K562 (cell line): ENCODE data around the gene SOX2.

Experiments
- ARNT ChIP-seq, 2 experiments: fragments of 450-650 bp; IDR thresholded peaks; 2 replicates each; pipeline ENCODE4 v1.6.1; 2016; ENCODE audit warnings: mild to moderate bottlenecking in 1 of 2
- FOXM1 ChIP-seq, 2 experiments: fragments of 450-650 bp in 1 of 2; sonication (generic) in 1 of 2; formaldehyde crosslinking in 1 of 2; IDR thresholded peaks; 2 replicates each; pipeline versions ENCODE4 v1.6.1 to v1.9.0; 2017 to 2022; ENCODE audit warnings: low read depth in 2 of 2, mild to moderate bottlenecking in 2 of 2, missing genetic modification reagents in 1 of 2, moderate library complexity in 1 of 2
- NFRKB ChIP-seq: fragments of 450-650 bp; IDR thresholded peaks from 2 replicates; pipeline ENCODE4 v1.6.1; 2016; ENCODE audit warnings: low read depth
- NR2C2 ChIP-seq, 2 experiments: fragments of 200-800 bp in 1 of 2; sonication (Bioruptor generic) in 1 of 2; sonication (generic) in 1 of 2; formaldehyde crosslinking in 1 of 2; IDR thresholded peaks; 2 replicates each; pipeline versions ENCODE4 v1.6.1 to v1.8.0; 2016 to 2022; ENCODE audit warnings: mild to moderate bottlenecking in 1 of 2, missing compliant biosample characterization in 1 of 2, missing genetic modification characterization in 1 of 2, missing genetic modification reagents in 1 of 2
- SETDB1 ChIP-seq: IDR thresholded peaks from one replicate; pipeline ENCODE4 v1.6.1; 2012; ENCODE audit warnings: low read length, control low read depth, inconsistent platforms
- SP1 ChIP-seq: sonication (generic); formaldehyde crosslinking; IDR thresholded peaks from 2 replicates; pipeline ENCODE4 v1.8.1; 2022; ENCODE audit warnings: mild to moderate bottlenecking, missing genetic modification reagents
- SPI1 ChIP-seq: IDR thresholded peaks from 2 replicates; pipeline ENCODE4 v1.6.1; 2011; ENCODE audit warnings: low read depth, low read length, control low read depth, borderline replicate concordance
- YY1 ChIP-seq, 3 experiments: IDR thresholded peaks; 2 replicates each; pipeline ENCODE4 v1.6.1; 2011; ENCODE audit warnings: low read length in 2 of 3, mild to moderate bottlenecking in 2 of 3, moderate library complexity in 2 of 3, borderline replicate concordance in 1 of 3, control low read depth in 1 of 3, low read depth in 1 of 3; ENCODE audit not compliant: insufficient read depth in 3 of 3, insufficient replicate concordance in 2 of 3, control insufficient read depth in 1 of 3, insufficient read length in 1 of 3; ENCODE audit errors: extremely low read depth in 1 of 3
- ZNF354B ChIP-seq: fragments of 250-450 bp; sonication (Bioruptor Pico); IDR thresholded peaks from 2 replicates; pipeline ENCODE4 v1.4.0; 2020
- TF ChIP-seq, protein P1 (sequence below): sonication (generic); formaldehyde crosslinking; IDR thresholded peaks from 2 replicates; pipeline ENCODE4 v1.8.1; 2022; ENCODE audit warnings: missing genetic modification reagents
- TF ChIP-seq, protein P2 (sequence below): fragments of 450-650 bp; conservative IDR thresholded peaks from 2 replicates; pipeline ENCODE4 v1.6.1; 2016; ENCODE audit warnings: missing genetic modification characterization, low read depth, mild to moderate bottlenecking, missing compliant biosample characterization, moderate library complexity
- TF ChIP-seq, protein P3 (sequence below): fragments of 450-650 bp; IDR thresholded peaks from 2 replicates; pipeline ENCODE4 v1.6.1; 2018; ENCODE audit not compliant: partially characterized antibody
- TF ChIP-seq, protein P4 (sequence below): sonication (generic); formaldehyde crosslinking; IDR thresholded peaks from 2 replicates; pipeline ENCODE4 v1.8.0; 2023; ENCODE audit warnings: mild to moderate bottlenecking, missing genetic modification reagents

DNA sequence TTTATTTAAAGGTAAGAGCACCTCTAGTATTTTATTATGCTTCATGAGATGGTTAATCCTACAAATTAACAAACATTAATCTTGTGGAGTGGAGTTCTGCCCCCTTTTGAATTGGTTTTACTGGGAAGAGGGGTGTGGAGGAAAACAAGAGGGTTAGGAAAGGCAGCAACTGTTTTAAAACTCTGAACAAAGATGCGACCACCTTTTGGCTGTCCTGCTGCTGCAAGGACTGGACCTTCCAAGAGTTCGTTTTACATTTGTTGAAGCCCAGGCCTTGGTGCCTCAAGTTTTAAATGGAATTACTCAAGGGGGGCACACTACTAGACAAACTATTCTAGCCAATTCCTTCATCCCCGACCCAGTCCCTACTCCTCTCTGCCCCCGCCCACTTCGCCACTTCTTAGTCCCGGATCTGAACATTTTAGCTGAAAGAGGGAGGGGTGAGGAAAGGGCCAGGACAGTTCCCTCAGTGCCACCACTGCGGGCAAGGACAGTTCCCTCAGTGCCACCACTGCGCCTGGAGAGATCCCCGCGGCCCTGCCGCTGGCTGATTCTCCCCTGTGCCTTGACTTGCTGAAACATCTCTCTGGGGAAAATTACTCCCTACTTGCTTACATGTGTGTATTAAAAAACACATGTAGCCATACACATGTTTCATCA, 11.2 kb downstream of the SOX2 start:
- no peak for TF ChIP-seq SP1 (CRISPR knock-in tag)
- TF ChIP-seq, protein P1, sequence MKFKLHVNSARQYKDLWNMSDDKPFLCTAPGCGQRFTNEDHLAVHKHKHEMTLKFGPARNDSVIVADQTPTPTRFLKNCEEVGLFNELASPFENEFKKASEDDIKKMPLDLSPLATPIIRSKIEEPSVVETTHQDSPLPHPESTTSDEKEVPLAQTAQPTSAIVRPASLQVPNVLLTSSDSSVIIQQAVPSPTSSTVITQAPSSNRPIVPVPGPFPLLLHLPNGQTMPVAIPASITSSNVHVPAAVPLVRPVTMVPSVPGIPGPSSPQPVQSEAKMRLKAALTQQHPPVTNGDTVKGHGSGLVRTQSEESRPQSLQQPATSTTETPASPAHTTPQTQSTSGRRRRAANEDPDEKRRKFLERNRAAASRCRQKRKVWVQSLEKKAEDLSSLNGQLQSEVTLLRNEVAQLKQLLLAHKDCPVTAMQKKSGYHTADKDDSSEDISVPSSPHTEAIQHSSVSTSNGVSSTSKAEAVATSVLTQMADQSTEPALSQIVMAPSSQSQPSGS (CRISPR knock-in tag), result no peak
- TF ChIP-seq, protein P2, sequence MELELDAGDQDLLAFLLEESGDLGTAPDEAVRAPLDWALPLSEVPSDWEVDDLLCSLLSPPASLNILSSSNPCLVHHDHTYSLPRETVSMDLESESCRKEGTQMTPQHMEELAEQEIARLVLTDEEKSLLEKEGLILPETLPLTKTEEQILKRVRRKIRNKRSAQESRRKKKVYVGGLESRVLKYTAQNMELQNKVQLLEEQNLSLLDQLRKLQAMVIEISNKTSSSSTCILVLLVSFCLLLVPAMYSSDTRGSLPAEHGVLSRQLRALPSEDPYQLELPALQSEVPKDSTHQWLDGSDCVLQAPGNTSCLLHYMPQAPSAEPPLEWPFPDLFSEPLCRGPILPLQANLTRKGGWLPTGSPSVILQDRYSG (tag), result no peak
- TF ChIP-seq, protein P3, sequence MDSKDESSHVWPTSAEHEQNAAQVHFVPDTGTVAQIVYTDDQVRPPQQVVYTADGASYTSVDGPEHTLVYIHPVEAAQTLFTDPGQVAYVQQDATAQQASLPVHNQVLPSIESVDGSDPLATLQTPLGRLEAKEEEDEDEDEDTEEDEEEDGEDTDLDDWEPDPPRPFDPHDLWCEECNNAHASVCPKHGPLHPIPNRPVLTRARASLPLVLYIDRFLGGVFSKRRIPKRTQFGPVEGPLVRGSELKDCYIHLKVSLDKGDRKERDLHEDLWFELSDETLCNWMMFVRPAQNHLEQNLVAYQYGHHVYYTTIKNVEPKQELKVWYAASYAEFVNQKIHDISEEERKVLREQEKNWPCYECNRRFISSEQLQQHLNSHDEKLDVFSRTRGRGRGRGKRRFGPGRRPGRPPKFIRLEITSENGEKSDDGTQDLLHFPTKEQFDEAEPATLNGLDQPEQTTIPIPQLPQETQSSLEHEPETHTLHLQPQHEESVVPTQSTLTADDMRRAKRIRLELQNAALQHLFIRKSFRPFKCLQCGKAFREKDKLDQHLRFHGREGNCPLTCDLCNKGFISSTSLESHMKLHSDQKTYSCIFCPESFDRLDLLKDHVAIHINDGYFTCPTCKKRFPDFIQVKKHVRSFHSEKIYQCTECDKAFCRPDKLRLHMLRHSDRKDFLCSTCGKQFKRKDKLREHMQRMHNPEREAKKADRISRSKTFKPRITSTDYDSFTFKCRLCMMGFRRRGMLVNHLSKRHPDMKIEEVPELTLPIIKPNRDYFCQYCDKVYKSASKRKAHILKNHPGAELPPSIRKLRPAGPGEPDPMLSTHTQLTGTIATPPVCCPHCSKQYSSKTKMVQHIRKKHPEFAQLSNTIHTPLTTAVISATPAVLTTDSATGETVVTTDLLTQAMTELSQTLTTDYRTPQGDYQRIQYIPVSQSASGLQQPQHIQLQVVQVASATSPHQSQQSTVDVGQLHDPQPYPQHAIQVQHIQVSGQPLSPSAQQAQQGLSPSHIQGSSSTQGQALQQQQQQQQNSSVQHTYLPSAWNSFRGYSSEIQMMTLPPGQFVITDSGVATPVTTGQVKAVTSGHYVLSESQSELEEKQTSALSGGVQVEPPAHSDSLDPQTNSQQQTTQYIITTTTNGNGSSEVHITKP, result no peak
- TF ChIP-seq NFRKB, result no peak
- TF ChIP-seq ZNF354B, result no peak
- TF ChIP-seq NR2C2 (CRISPR knock-in tag; IDR thresholded peaks at IDR 0.05), result no peak
- no peak for TF ChIP-seq NR2C2 (tag; IDR thresholded peaks at IDR 0.05)
- TF ChIP-seq ARNT (IDR thresholded peaks at IDR 0.05), result no peak
- no peak for TF ChIP-seq SETDB1
- TF ChIP-seq SPI1, result no peak
- TF ChIP-seq, protein P4, sequence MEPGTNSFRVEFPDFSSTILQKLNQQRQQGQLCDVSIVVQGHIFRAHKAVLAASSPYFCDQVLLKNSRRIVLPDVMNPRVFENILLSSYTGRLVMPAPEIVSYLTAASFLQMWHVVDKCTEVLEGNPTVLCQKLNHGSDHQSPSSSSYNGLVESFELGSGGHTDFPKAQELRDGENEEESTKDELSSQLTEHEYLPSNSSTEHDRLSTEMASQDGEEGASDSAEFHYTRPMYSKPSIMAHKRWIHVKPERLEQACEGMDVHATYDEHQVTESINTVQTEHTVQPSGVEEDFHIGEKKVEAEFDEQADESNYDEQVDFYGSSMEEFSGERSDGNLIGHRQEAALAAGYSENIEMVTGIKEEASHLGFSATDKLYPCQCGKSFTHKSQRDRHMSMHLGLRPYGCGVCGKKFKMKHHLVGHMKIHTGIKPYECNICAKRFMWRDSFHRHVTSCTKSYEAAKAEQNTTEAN (CRISPR knock-in tag), result no peak
- no peak for TF ChIP-seq YY1 (IDR thresholded peaks at IDR 0.05; ENCODE audit: borderline replicate concordance in 1 of 3, control insufficient read depth in 1 of 3, extremely low read depth in 1 of 3, insufficient read depth in 3 of 3, insufficient read length in 1 of 3, insufficient replicate concordance in 2 of 3, low read depth in 1 of 3, low read length in 2 of 3)
- no peak for TF ChIP-seq FOXM1 (IDR thresholded peaks at IDR 0.05; ENCODE audit: low read depth)
- TF ChIP-seq FOXM1 (CRISPR knock-in tag; IDR thresholded peaks at IDR 0.05; ENCODE audit: low read depth), result no peak
